Nephron progenitor cell (in vitro differentiated cells): ENCODE measurements around the gene PRM3.

Experiments used
- DNase-seq: peaks from one replicate; pipeline ENCODE4 v3.0.0; 2021
- H3K27ac Mint-ChIP-seq: 2 replicates; pipeline ENCODE4 v1.8.0; 2021; ENCODE audit warnings: mild to moderate bottlenecking, moderate library complexity, mixed read lengths
- H3K27me3 Mint-ChIP-seq: 2 replicates; pipeline ENCODE4 v1.8.0; 2021; ENCODE audit warnings: mild to moderate bottlenecking, low read depth, mixed read lengths; ENCODE audit not compliant: poor library complexity
- H3K36me3 Mint-ChIP-seq: 2 replicates; pipeline ENCODE4 v1.8.0; 2021; ENCODE audit warnings: low read depth, mixed read lengths
- H3K4me1 Mint-ChIP-seq: 2 replicates; pipeline ENCODE4 v1.8.0; 2021; ENCODE audit warnings: mixed read lengths
- H3K4me3 Mint-ChIP-seq: 2 replicates; pipeline ENCODE4 v1.8.0; 2021; ENCODE audit warnings: mild to moderate bottlenecking, moderate library complexity, mixed read lengths
- H3K9me3 Mint-ChIP-seq: 2 replicates; pipeline ENCODE4 v1.8.0; 2021; ENCODE audit warnings: mild to moderate bottlenecking, moderate library complexity, mixed read lengths
- CTCF ChIP-seq: fragments of 200-600 bp; sonication (generic); IDR thresholded peaks from 2 replicates; pipeline ENCODE4 v1.5.0; 2021; ENCODE audit warnings: antibody characterized with exemption

Gene PRM3

GRCh38 chr16:11268921-11269375 is 4.5 kb downstream of the PRM3 start, which contains the start of gene TNP2:
TSS of gene TNP2 (minus strand) at chr16:11269325. CDS start at chr16:11269262, 63 bp downstream.
- Mint-ChIP-seq H3K9me3 (peaks cover under 1% of the 10 kb centered on the region), H3K4me1 (peaks cover 32% of the 10 kb centered on the region), H3K4me3 (no peak within 1 kb of the TSS), H3K27me3 (peaks cover 11% of the 10 kb centered on the region), H3K27ac (no peak within 1 kb of the TSS), H3K36me3 (no peaks in the 10 kb centered on the region)
- no peak for TF ChIP-seq CTCF
- DNase-seq = no peak

- H3K27me3 Mint-ChIP-seq = peaks cover 26% of the 10 kb centered on the region
Measured at GRCh38 chr16:11265124-11265523, 8.3 kb downstream of the PRM3 start.

GRCh38 chr16:11264155-11264832 is 9.1 kb downstream of the PRM3 start:
- no peak for TF ChIP-seq CTCF
- DNase-seq = no peak
- Mint-ChIP-seq H3K9me3 (no peaks in the 10 kb centered on the region), H3K27me3 (peaks cover 26% of the 10 kb centered on the region), H3K27ac (no peak overlapping the region), H3K4me1 (no peaks in the 10 kb centered on the region), H3K4me3 (no peak overlapping the region), H3K36me3 (no peaks in the 10 kb centered on the region)

More at GRCh38 chr16:11265124-11265523, 8.3 kb downstream of the PRM3 start:
- DNase-seq = no peak
- TF ChIP-seq CTCF = no peak
- no peaks in the 10 kb centered on the region for H3K4me1 Mint-ChIP-seq
- H3K4me3 Mint-ChIP-seq = no peak overlapping the region
- no peak overlapping the region for H3K27ac Mint-ChIP-seq
- H3K36me3 Mint-ChIP-seq = no peaks in the 10 kb centered on the region
- H3K9me3 Mint-ChIP-seq = no peaks in the 10 kb centered on the region

- Mint-ChIP-seq H3K9me3 (no peaks in the 10 kb centered on the region), H3K4me3 (no peak overlapping the region), H3K4me1 (no peaks in the 10 kb centered on the region), H3K27ac (no peak overlapping the region), H3K27me3 (peaks cover 24% of the 10 kb centered on the region), H3K36me3 (no peaks in the 10 kb centered on the region)
- no peak for TF ChIP-seq CTCF
- no peak for DNase-seq
Measured at GRCh38 chr16:11263737-11264136, 9.7 kb downstream of the PRM3 start.

GRCh38 chr16:11262915-11263314 is 10.5 kb downstream of the PRM3 start:
- Mint-ChIP-seq H3K9me3 (no peaks in the 10 kb centered on the region), H3K27ac (no peak overlapping the region), H3K27me3 (peaks cover 27% of the 10 kb centered on the region), H3K4me1 (no peaks in the 10 kb centered on the region), H3K4me3 (no peak overlapping the region), H3K36me3 (no peaks in the 10 kb centered on the region)
- DNase-seq = no peak
- no peak for TF ChIP-seq CTCF

GRCh38 chr16:11260596-11260966 is 12.8 kb downstream of the PRM3 start:
- Mint-ChIP-seq H3K27me3 (peaks cover 27% of the 10 kb centered on the region), H3K27ac (no peak overlapping the region), H3K4me1 (peaks cover 7% of the 10 kb centered on the region), H3K4me3 (no peak overlapping the region), H3K36me3 (no peaks in the 10 kb centered on the region), H3K9me3 (no peaks in the 10 kb centered on the region)
- no peak for DNase-seq
- TF ChIP-seq CTCF = no peak
